OCI-M1 (cell line): Measurements from ENCODE around the gene GCG.

Source experiments
- DNase-seq: peaks from one replicate; lab custom pipeline; 2025; lab: John Stamatoyannopoulos, UW

GCG gene

GRCh38 chr2:162099836-162100235 is 52.2 kb downstream of the GCG start:
- no peak for DNase-seq
